GM20000 (cell line): ENCODE results near the gene DDX31.

Source experiments
- DNase-seq: peaks from one replicate; pipeline ENCODE4 v3.0.0; 2012; ENCODE audit warnings: low spot score
- CTCF ChIP-seq: IDR thresholded peaks from 2 replicates; pipeline ENCODE4 v1.5.1; 2012; ENCODE audit warnings: mild to moderate bottlenecking, control low read depth; ENCODE audit errors: extremely low read depth, missing control alignments

Gene DDX31

GRCh38 chr9:132547436-132547835 lies 122.3 kb downstream of the DDX31 start:
- no peak for DNase-seq
- TF ChIP-seq CTCF, result no peak

GRCh38 chr9:132547052-132547431 lies 122.7 kb downstream of the DDX31 start:
- DNase-seq, result no peak
- TF ChIP-seq CTCF, result no peak

- TF ChIP-seq CTCF, result peak; percentile 7
- DNase-seq, result no peak
Observed at GRCh38 chr9:132546148-132547051, 123.4 kb downstream of the DDX31 start.

GRCh38 chr9:132545578-132545977 lies 124.2 kb downstream of the DDX31 start:
- DNase-seq, result no peak
- TF ChIP-seq CTCF, result no peak

- no peak for DNase-seq
- TF ChIP-seq CTCF, result no peak
Observed at GRCh38 chr9:132543960-132544359, 125.8 kb downstream of the DDX31 start.

- no peak for TF ChIP-seq CTCF
- no peak for DNase-seq
Observed at GRCh38 chr9:132543251-132543650, 126.5 kb downstream of the DDX31 start.
